SK-N-SH treated with all-trans-retinoic acid at 6 μM for 48 hours (cell line): ENCODE results near the gene PLA1A.

Experiments
- ATAC-seq: fragments of 200-7000 bp; cut with Tn5 transposase; 3 replicates; pipeline ENCODE4 v1.9.1; 2020; ENCODE audit warnings: mild to moderate bottlenecking, moderate library complexity
- ARNTL ChIP-seq: fragments of 450-650 bp; formaldehyde crosslinking; IDR thresholded peaks from 2 replicates; pipeline ENCODE4 v1.5.0; 2020; ENCODE audit warnings: low read depth, mild to moderate bottlenecking, moderate library complexity, borderline replicate concordance
- BACH2 ChIP-seq: fragments of 250-450 bp; sonication (Bioruptor Pico); IDR thresholded peaks from 2 replicates; pipeline ENCODE4 v1.9.0; 2021; ENCODE audit warnings: mild to moderate bottlenecking, borderline replicate concordance
- CSDC2 ChIP-seq: fragments of 250-450 bp; sonication (Bioruptor Pico); IDR thresholded peaks from 2 replicates; pipeline ENCODE4 v1.5.0; 2020; ENCODE audit warnings: mild to moderate bottlenecking, moderate library complexity
- CSRNP3 ChIP-seq: fragments of 250-450 bp; sonication (Bioruptor Pico); IDR thresholded peaks from 2 replicates; pipeline ENCODE4 v1.5.1; 2021; ENCODE audit warnings: mild to moderate bottlenecking, moderate library complexity
- ESRRG ChIP-seq: fragments of 250-450 bp; sonication (Bioruptor Pico); IDR thresholded peaks from 2 replicates; pipeline ENCODE4 v1.6.1; 2021; ENCODE audit warnings: mild to moderate bottlenecking
- GLIS3 ChIP-seq: fragments of 250-450 bp; sonication (Bioruptor Pico); IDR thresholded peaks from 2 replicates; pipeline ENCODE4 v1.5.0; 2020; ENCODE audit warnings: mild to moderate bottlenecking, moderate library complexity
- ISL1 ChIP-seq: fragments of 250-450 bp; sonication (Bioruptor Pico); IDR thresholded peaks from 2 replicates; pipeline ENCODE4 v2.1.2; 2022; ENCODE audit warnings: mild to moderate bottlenecking, moderate library complexity
- OSR1 ChIP-seq: fragments of 250-450 bp; sonication (Bioruptor Pico); IDR thresholded peaks from 2 replicates; pipeline ENCODE4 v1.8.0; 2022; ENCODE audit warnings: moderate library complexity, mild to moderate bottlenecking, inconsistent platforms
- POU6F1 ChIP-seq: fragments of 250-450 bp; sonication (Bioruptor Pico); IDR thresholded peaks from 2 replicates; pipeline ENCODE4 v1.8.0; 2021; ENCODE audit warnings: low read depth, mild to moderate bottlenecking, moderate library complexity, borderline replicate concordance
- PPARA ChIP-seq: fragments of 250-450 bp; sonication (Bioruptor Pico); IDR thresholded peaks from 2 replicates; pipeline ENCODE4 v1.5.0; 2020; ENCODE audit warnings: mild to moderate bottlenecking, borderline replicate concordance
- RARB ChIP-seq: fragments of 250-450 bp; sonication (Bioruptor Pico); IDR thresholded peaks from 2 replicates; pipeline ENCODE4 v1.8.0; 2021; ENCODE audit warnings: mild to moderate bottlenecking, moderate library complexity
- SNAI2 ChIP-seq: fragments of 250-450 bp; sonication (Bioruptor Pico); IDR thresholded peaks from 2 replicates; pipeline ENCODE4 v1.5.0; 2020; ENCODE audit warnings: mild to moderate bottlenecking, moderate library complexity
- TCF4 ChIP-seq: fragments of 250-450 bp; sonication (Bioruptor Pico); IDR thresholded peaks from 2 replicates; pipeline ENCODE4 v1.8.0; 2021; ENCODE audit warnings: mild to moderate bottlenecking, moderate library complexity, borderline replicate concordance
- TOX ChIP-seq: fragments of 250-450 bp; sonication (Bioruptor Pico); IDR thresholded peaks from 2 replicates; pipeline ENCODE4 v1.8.0; 2021; ENCODE audit warnings: mild to moderate bottlenecking, moderate library complexity, borderline replicate concordance
- ZC3H10 ChIP-seq: fragments of 250-450 bp; sonication (Bioruptor Pico); IDR thresholded peaks from 2 replicates; pipeline ENCODE4 v1.5.1; 2021; ENCODE audit warnings: mild to moderate bottlenecking, moderate library complexity
- ZFP30 ChIP-seq: fragments of 450-650 bp; formaldehyde crosslinking; IDR thresholded peaks from 2 replicates; pipeline ENCODE4 v1.5.0; 2022; ENCODE audit warnings: mild to moderate bottlenecking, moderate library complexity
- ZNF565 ChIP-seq: fragments of 450-650 bp; formaldehyde crosslinking; conservative IDR thresholded peaks from 2 replicates; pipeline ENCODE4 v1.5.0; 2020; ENCODE audit warnings: low read depth, mild to moderate bottlenecking, moderate library complexity
- ZNF70 ChIP-seq: fragments of 450-650 bp; formaldehyde crosslinking; IDR thresholded peaks from 2 replicates; pipeline ENCODE4 v1.5.0; 2020; ENCODE audit warnings: mild to moderate bottlenecking, moderate library complexity
- ZNF8 ChIP-seq: fragments of 450-650 bp; formaldehyde crosslinking; IDR thresholded peaks from 2 replicates; pipeline ENCODE4 v1.5.0; 2020; ENCODE audit warnings: mild to moderate bottlenecking, moderate library complexity
- TF ChIP-seq, protein P1 (sequence below): fragments of 250-450 bp; sonication (Bioruptor Pico); IDR thresholded peaks from 2 replicates; pipeline ENCODE4 v1.5.0; 2020; ENCODE audit warnings: mild to moderate bottlenecking, moderate library complexity
- TF ChIP-seq, protein P2 (sequence below): fragments of 250-450 bp; sonication (Bioruptor Pico); IDR thresholded peaks from 2 replicates; pipeline ENCODE4 v1.5.1; 2020; ENCODE audit warnings: low read depth, mild to moderate bottlenecking, moderate library complexity

Gene PLA1A

GRCh38 chr3:119595639-119596334 lies 1.9 kb upstream of the PLA1A start:
- no peak; the same call in 2 of the 3 replicates for ATAC-seq
- TF ChIP-seq SNAI2 (CRISPR knock-in tag) (no peak), ZNF565 (CRISPR knock-in tag) (no peak), ISL1 (CRISPR knock-in tag) (no peak), TCF4 (no peak), ZFP30 (no peak), GLIS3 (CRISPR knock-in tag) (no peak), ZNF70 (CRISPR knock-in tag) (no peak), ZNF8 (no peak), ESRRG (CRISPR knock-in tag) (no peak), CSRNP3 (no peak)
- TF ChIP-seq, protein P1, sequence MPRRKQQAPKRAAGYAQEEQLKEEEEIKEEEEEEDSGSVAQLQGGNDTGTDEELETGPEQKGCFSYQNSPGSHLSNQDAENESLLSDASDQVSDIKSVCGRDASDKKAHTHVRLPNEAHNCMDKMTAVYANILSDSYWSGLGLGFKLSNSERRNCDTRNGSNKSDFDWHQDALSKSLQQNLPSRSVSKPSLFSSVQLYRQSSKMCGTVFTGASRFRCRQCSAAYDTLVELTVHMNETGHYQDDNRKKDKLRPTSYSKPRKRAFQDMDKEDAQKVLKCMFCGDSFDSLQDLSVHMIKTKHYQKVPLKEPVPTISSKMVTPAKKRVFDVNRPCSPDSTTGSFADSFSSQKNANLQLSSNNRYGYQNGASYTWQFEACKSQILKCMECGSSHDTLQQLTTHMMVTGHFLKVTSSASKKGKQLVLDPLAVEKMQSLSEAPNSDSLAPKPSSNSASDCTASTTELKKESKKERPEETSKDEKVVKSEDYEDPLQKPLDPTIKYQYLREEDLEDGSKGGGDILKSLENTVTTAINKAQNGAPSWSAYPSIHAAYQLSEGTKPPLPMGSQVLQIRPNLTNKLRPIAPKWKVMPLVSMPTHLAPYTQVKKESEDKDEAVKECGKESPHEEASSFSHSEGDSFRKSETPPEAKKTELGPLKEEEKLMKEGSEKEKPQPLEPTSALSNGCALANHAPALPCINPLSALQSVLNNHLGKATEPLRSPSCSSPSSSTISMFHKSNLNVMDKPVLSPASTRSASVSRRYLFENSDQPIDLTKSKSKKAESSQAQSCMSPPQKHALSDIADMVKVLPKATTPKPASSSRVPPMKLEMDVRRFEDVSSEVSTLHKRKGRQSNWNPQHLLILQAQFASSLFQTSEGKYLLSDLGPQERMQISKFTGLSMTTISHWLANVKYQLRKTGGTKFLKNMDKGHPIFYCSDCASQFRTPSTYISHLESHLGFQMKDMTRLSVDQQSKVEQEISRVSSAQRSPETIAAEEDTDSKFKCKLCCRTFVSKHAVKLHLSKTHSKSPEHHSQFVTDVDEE = no peak

GRCh38 chr3:119596398-119596797 lies 1.3 kb upstream of the PLA1A start:
- TF ChIP-seq PPARA (CRISPR knock-in tag) (no peak), RARB (CRISPR knock-in tag) (no peak), SNAI2 (CRISPR knock-in tag) (no peak), ISL1 (CRISPR knock-in tag) (no peak), TCF4 (no peak), ZC3H10 (no peak), POU6F1 (CRISPR knock-in tag) (no peak), BACH2 (CRISPR knock-in tag) (no peak), ESRRG (CRISPR knock-in tag) (no peak), ZNF565 (CRISPR knock-in tag) (no peak), TOX (no peak), ZFP30 (no peak), ARNTL (CRISPR knock-in tag) (no peak), GLIS3 (CRISPR knock-in tag) (no peak), ZNF70 (CRISPR knock-in tag) (no peak), ZNF8 (no peak), OSR1 (CRISPR knock-in tag) (no peak), CSDC2 (no peak)
- TF ChIP-seq, protein P1 = no peak
- TF ChIP-seq, protein P2, sequence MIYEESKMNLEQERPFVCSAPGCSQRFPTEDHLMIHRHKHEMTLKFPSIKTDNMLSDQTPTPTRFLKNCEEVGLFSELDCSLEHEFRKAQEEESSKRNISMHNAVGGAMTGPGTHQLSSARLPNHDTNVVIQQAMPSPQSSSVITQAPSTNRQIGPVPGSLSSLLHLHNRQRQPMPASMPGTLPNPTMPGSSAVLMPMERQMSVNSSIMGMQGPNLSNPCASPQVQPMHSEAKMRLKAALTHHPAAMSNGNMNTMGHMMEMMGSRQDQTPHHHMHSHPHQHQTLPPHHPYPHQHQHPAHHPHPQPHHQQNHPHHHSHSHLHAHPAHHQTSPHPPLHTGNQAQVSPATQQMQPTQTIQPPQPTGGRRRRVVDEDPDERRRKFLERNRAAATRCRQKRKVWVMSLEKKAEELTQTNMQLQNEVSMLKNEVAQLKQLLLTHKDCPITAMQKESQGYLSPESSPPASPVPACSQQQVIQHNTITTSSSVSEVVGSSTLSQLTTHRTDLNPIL (CRISPR knock-in tag) = no peak
- ATAC-seq = no peak
